ENCODE data around the gene ANLN. TPM values are rescaled to one million over a fixed set of nuclear protein-coding genes. Genes with fewer than 3 reads are reported as not detected.

Gene ANLN
- 79.3 and 271 TPM in 2 replicates for total RNA-seq

GRCh38 chr7:36389371-36390198 lies at the start of gene ANLN:
ANLN (plus strand) TSS chr7:36389862; CDS start chr7:36390027, 165 bp downstream.

Other genes starting within 250 kb of the ANLN start
- 0.76 and 2.7 TPM in 2 replicates for gene EEPD1, start 236.6 kb upstream of the ANLN start, total RNA-seq

Measured in placental epithelial cell (primary cell).